GM04503 (cell line): ENCODE data around the gene CMTM3.
"Not testable (repeated sequence)": the region's sequence is repeated elsewhere in the genome, so short reads cannot be mapped to it uniquely, and the experiment has no call there.

ENCODE experiments used
- DNase-seq: peaks from one replicate; pipeline ENCODE4 v3.0.0-alpha.2; 2012; ENCODE audit warnings: low read depth

The CMTM3 gene

DNA sequence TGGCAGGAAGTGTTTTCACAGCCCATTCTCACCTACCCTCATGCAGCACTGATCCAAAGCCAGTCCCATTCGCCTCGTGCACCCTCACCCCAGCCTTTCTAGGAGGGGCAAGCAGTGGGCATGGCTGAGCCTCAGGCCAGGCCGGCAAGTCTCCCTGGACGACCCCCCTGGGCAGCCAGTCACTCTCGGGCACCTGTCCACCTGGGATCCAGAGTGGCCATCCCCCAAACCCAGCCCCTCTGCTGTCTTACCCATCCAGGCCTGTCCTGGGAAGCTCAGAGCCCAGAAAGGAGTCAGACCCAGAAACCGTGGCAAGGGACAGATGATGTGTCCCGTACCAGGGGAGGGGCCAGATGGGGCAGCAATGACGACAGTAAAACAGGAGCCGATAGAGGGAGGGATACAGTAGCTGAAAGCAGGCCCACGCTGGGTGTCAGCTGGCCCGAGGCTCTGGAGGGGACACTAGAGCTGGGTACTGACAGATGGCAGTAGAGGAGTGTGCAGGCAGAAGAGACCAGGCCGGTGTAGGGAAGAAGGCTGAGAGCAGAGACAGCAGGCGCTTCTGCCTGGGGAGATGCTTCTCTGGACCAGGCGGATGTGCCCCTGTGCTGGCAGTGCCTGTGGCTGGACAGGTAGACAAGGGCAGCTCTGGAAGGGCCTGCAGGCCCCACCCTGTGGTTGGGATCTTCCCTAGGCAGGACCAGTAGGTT is 5.8 kb downstream of the CMTM3 start:
- no peak for DNase-seq

DNA sequence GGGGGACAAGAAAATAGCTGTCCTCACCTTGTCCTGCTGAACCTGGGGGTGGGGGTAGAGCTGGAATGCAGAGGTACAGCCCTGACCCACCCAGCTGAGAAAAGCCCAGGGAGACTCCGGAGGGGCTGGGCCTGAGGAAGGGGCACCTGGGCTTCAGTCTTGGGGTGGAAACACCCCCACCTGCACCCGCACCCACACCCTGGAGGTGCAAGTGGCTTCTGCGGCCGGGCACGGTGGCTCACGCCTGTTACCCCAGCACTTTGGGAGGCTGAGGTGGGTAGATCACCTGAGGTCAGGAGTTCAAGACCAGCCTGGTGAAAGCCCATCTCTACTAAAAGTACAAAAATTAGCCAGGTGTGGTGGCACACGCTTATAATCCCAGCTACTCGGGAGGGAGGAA is 7.4 kb downstream of the CMTM3 start:
- not testable (repeated sequence) for DNase-seq

DNA sequence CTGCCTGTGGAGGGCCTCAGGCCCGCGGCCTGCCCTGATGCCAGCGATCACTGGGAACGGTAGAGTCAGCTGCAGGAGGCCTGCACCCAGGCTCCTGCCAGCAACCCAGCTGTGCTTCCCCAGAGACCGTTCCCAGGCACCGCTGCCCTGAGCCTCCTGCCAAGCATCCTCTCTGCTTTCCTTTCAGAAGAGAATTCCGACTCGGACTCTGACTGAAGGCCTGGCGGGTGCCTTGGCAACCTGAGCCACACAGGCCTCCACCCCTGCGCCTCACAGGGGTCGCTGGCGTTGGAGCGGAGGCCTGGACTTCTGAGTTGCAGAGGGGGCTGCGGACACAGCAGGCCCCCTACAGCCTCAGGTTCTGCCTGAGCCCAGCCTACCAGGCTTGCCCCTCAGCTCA is 7.9 kb downstream of the CMTM3 start:
- DNase-seq, result no peak

DNA sequence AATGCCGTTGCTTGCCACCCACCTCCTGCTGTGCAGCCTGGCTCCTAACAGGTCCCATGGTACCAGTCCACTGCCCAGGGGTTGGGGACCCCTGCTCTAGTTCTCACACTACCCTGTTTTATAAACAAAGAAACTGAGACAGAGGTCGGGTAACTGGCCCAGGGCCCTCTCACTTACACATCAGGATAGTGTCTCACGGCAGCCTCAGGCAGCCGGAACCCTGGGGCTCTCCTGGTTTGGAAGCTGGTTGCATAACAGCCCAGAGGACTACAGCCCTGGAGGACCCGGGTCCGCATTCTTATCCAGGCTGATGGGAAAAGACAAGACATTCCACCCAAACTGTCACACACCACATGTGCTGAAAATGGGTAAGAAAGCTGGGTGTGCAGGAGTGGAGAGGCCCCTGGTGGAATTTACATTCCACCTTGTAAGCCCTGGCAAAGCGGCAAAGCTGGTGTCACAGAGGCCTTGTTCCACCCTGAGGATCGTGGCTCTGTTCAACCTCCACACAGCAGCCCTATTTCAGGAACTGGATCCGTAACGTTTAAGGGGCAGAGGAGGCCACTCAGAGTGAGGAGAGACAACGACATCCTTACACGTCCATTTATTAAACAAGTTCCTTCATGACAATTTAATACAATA is 9.8 kb downstream of the CMTM3 start:
- no peak for DNase-seq

DNA sequence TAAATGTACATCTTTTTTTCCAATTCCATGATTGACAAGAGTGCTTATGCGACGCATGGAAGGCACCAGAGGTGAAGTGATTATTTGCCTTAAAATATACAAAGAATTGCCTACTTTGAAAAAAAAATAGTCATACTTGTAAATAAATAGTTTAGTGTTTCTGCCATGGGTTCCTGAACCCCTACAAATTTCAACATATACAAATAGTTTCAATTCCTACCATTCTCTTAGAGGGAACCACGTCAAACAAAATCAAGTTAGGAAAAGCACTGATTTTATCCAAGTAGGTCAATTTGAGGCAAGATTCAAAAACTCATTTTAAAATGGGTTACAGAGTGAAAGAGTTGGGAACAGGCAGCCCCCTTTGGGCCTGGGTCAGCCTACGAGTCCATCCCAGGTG is 11.7 kb downstream of the CMTM3 start:
- no peak for DNase-seq

DNA sequence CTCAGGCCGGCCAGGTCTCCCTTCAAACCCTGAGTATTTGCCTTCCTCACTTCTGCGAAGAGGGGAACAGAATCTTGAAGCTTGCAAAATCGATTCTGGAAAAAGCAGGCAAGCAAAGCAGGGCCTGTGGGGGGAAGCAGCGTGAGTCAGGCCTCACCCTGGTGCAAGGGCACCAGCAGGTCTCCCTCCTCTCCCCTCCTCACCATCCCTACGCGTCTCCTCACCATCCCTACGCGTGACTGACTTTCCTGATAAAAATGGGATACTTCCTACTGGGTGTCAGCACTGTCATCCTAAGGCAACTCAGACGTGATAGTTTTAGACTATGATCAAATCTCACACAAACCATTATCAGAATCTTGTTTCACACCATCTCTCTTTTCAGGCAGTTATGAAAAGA is 12.1 kb downstream of the CMTM3 start:
- no peak for DNase-seq

GRCh38 chr16:66617010-66617434 is 12.5 kb downstream of the CMTM3 start:
- no peak for DNase-seq

- no peak for DNase-seq
Observed at GRCh38 chr16:66617728-66618127, 13.2 kb downstream of the CMTM3 start.

DNA sequence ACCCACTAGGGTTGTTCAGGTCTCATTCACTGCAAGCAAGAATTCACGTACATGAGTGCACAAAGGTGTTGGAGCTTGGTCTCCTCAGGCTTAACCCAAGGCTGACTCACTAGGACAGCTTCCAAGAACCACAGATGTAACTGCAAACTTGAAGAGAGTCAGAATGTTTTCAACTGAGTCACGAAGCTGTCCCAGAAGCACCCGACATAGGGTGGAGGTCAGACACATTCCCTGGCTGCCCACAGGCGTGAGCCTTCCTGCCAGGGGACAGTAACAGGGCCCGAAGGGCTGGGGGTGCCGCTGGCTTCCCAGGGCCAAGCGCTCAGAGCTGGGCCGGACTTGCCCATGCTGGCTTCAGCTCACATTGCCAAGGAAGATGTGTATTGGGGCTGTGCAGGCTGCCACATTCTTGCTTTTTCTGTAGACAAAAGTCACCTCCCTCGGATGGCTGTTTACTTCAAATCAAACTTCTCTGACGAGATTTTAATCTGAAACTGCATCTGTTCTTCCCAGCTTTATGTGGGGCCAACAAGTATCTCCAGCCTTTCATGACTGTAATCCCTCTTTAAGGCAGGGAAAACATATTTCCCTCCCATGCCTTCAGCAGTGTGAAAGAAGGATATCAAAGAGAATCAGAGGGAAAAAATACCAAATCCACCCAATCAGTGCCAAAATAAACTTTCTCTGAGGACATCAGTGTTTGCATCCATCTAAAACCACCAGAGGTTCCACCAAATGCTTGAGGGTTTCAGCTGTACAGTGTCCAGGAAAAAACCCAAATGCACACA is 14.3 kb downstream of the CMTM3 start:
- peak; percentile 94 for DNase-seq

GRCh38 chr16:66619534-66620428 is 15.3 kb downstream of the CMTM3 start:
- DNase-seq, result peak; percentile 64

GRCh38 chr16:66620429-66620795 is 15.9 kb downstream of the CMTM3 start:
- no peak for DNase-seq

DNA sequence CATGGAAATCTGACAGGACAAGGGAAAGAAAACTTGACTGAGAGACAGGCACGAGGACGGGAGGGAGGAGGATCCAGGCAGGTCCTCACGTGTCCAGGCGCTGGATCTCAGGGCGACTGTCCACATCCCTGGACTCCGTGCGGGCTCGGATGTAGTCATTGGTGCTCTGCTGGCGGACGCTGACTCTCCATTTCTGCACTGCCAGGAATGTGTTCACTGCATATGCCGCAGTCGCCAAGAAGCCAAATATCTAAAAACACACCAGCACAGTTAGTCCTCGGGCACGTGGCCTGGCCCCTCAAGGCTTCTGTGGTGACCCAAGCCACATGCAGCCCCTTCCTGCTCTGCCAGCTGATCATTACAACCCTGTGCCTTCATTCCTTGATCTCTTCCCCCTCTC is 17.5 kb downstream of the CMTM3 start:
- no peak for DNase-seq

- no peak for DNase-seq
Observed at GRCh38 chr16:66622863-66623262, 18.4 kb downstream of the CMTM3 start.

DNA sequence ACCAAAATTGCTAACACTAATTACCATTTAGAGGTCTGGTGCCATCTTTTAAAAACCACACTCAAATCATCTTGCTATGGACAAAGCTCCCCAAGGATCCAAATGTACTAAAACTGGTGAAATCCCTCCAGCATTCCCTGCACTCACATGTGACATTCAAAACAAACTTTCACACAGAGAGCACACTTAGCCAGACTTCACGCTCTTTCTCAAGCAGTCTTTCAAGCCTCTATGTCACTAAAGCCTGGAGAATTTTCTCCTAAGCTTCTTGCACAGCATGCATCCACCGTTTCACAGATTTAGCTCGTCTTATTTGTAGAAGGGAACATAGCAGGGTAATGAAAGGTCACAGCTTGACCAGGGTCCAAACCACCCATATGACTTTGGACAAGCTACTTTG is 19.3 kb downstream of the CMTM3 start:
- no peak for DNase-seq

DNA sequence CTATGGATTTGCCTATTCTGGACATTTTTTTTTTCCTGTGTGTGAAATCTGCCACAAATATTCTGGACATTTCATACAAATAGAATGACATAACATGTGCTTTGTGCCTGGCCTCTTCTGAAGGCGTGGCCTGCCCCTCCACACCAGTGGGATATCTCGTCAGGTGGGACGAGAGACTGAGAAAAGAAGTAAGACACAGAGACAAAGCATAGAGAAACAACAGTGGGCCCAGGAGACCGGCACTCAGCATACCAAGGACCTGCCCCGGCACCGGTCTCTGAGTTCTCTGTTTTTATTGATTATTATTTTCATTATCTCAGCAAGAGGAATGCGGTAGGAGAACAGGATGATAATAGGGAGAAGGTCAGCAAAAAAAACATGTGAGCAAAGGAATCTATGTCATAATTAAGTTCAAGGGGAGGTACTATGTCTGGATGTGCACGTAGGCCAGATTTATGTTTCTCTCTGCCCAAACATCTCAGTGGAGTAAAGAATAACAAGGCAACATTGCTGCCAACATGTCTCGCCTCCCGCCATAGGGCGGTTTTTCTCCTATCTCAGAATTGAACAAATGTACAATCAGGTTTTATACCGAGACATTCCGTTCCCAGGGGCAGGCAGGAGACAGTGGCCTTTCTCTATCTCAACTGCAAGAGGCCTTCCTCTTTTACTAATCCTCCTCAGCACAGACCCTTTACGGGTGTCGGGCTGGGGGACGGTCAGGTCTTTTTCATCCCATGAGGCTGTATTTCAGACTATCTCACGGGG is 23.3 kb downstream of the CMTM3 start:
- not testable (repeated sequence) for DNase-seq

DNA sequence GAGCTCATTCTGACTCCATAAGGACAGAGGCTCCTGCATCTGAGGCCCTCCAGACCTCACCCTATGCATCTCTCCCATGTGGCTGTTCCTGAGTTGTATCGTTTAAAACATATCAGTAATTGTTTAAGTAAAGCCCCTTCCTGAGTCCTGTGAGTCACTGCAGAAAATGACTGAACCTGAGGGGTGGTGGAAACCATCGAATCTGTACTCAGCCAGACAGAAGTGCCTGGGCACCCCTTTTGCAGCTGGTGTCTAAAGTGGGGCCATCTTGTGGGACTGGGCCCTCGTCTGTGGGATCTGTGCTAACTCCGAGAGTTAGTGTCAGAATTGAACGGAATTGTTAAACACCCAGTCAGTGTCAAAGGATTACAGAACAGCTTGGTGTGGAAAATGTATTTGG is 25.4 kb downstream of the CMTM3 start:
- DNase-seq, result no peak

DNA sequence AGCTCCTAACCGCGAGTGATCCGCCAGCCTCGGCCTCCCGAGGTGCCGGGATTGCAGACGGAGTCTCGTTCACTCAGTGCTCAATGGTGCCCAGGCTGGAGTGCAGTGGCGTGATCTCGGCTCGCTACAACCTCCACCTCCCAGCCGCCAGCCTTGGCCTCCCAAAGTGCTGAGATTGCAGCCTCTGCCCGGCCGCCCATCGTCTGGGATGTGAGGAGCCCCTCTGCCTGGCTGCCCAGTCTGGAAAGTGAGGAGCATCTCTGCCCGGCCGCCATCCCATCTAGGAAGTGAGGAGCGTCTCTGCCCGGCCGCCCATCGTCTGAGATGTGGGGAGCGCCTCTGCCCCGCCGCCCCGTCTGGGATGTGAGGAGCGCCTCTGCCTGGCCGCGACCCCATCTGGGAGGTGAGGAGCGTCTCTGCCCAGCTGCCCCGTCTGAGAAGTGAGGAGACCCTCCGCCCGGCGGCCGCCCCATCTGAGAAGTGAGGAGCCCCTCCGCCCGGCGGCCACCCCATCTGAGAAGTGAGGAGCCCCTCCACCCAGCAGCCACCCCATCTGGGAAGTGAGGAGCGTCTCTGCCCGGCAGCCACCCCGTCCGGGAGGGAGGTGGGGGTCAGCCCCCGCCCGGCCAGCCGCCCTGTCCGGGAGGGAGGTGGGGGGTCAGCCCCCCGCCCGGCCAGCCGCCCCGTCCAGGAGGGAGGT is 26.2 kb downstream of the CMTM3 start:
- DNase-seq, result not testable (repeated sequence)

DNA sequence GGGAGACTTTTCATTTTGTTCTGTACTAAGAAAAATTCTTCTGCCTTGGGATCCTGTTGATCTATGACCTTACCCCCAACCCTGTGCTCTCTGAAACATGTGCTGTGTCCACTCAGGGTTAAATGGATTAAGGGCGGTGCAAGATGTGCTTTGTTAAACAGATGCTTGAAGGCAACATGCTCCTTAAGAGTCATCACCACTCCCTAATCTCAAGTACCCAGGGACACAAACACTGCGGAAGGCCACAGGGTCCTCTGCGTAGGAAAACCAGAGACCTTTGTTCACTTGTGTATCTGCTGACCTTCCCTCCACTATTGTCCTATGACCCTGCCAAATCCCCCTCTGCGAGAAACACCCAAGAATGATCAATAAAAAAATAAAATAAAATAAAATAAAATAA is 27.1 kb downstream of the CMTM3 start:
- not testable (repeated sequence) for DNase-seq

- no peak for DNase-seq
Observed at GRCh38 chr16:66634527-66635196, 30.2 kb downstream of the CMTM3 start.

GRCh38 chr16:66635406-66635805 is 30.9 kb downstream of the CMTM3 start:
- no peak for DNase-seq
